Bronchial epithelial cell (primary cell): ENCODE data around the gene TEX22. TPM values are rescaled to one million over a fixed set of nuclear protein-coding genes. Genes with fewer than 3 reads are reported as not detected.

ENCODE experiments used
- DNase-seq: peaks from one replicate; pipeline ENCODE4 v3.0.0-alpha.2; 2010; ENCODE audit warnings: low read depth
- FAIRE-seq: peaks from 2 replicates; lab custom pipeline; 2011; peaks lifted over from hg19 to GRCh38; lab: Jason Lieb, UNC
- H3K27me3 ChIP-seq: 2 replicates; pipeline ENCODE4 v1.5.1; 2011; ENCODE audit warnings: low read length; ENCODE audit not compliant: control insufficient read depth, insufficient read depth
- H3K36me3 ChIP-seq: 2 replicates; pipeline ENCODE4 v1.5.1; 2011; ENCODE audit warnings: low read length; ENCODE audit not compliant: control insufficient read depth, insufficient read depth
- H3K4me3 ChIP-seq: 2 replicates; pipeline ENCODE4 v1.5.1; 2011; ENCODE audit warnings: mild to moderate bottlenecking, low read depth, low read length, control low read depth
- CTCF ChIP-seq: IDR thresholded peaks from 2 replicates; pipeline ENCODE4 v1.5.1; 2011; ENCODE audit warnings: mild to moderate bottlenecking, moderate library complexity, low read length, control low read depth, inconsistent platforms; ENCODE audit not compliant: insufficient read depth, severe bottlenecking
- total RNA-seq: library from RNA; depleted of rRNA; stranded (reverse); fragments of >200 nt; gene quantifications from 2 replicates; pipeline ENCODE4 v1.2.1, GENCODE V29; 2014

The TEX22 gene
- total RNA-seq, 1 donor from 2014 or later, result 1.8 TPM

- peaks cover 17% of the 10 kb centered on the region for H3K36me3 ChIP-seq
- FAIRE-seq (no peak), DNase-seq (no peak)
- H3K4me3 ChIP-seq, result no peak overlapping the region
- H3K27me3 ChIP-seq, result no peaks in the 10 kb centered on the region
- no peak for TF ChIP-seq CTCF
These were observed 13.6 kb upstream of the TEX22 start for GRCh38 chr14:105384605-105385321.

- Histone ChIP-seq H3K36me3 (peaks cover 14% of the 10 kb centered on the region), H3K4me3 (no peak overlapping the region), H3K27me3 (no peaks in the 10 kb centered on the region)
- TF ChIP-seq CTCF, result no peak
- FAIRE-seq (no peak), DNase-seq (no peak)
These were observed 13.1 kb upstream of the TEX22 start for GRCh38 chr14:105385322-105385637.

DNA sequence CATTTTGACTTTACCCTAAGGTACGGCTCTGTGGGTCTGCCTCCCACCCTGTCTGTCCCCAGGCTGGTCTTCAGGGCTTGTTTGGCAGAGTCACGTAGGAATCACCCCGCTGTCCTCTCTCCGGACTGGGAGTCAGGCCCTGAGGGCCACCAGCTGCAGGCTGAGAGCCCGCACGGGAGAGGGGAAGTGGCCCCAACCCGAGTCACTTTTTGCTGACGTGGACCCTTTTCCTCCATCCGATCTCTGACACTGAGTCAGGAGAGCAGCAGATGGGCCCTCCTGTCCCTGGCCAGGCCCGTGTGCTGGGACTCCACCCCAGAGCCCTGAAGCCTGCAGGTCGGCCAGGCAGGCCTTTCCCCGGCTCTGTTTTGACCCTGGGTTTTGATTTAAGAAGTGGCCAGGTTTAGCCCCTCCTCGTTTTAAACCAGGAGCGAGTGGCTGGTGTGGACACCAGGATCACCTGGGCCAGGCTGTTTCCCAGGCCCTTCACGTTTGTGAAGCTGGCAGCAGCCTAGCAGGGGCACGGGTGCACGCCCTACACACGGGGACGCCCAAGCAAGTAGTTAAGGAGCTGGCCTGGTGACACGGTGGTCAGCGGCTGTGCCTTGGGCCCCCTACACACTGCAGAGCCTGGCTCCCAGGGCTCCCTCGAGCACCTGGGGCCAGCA is 12.5 kb upstream of the TEX22 start:
- no peak for TF ChIP-seq CTCF
- peaks cover 14% of the 10 kb centered on the region for H3K36me3 ChIP-seq
- FAIRE-seq, result no peak

GRCh38 chr14:105386581-105387529 is 11.5 kb upstream of the TEX22 start:
- FAIRE-seq, result no peak

More for the DNA sequence above, 12.5 kb upstream of the TEX22 start:
- H3K27me3 ChIP-seq, result no peaks in the 10 kb centered on the region
- DNase-seq, result no peak
- no peak overlapping the region for H3K4me3 ChIP-seq

DNA sequence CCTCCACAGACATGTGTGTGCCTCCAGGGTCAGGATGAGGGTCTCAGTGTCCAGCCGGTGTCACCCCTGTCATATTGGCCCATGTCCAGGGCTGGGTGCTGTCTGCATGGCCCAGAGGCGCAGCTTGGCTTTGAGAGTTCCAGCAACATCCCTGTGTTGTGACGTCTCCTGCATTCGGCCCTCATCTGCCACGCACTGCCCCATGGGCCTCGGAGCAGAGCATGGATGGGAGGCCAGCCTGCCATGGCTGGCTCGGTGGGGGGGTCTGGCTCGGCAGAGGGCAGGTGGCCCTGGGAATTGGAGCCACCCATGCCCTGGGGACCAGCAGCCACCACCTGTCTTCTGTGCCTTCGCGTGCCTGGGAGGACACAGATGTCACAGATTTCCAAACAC is 10.8 kb upstream of the TEX22 start:
- no peaks in the 10 kb centered on the region for H3K27me3 ChIP-seq
- no peak overlapping the region for H3K4me3 ChIP-seq
- DNase-seq (no peak), FAIRE-seq (no peak)
- H3K36me3 ChIP-seq, result peaks cover 12% of the 10 kb centered on the region
- TF ChIP-seq CTCF, result no peak

More at GRCh38 chr14:105386581-105387529, 11.5 kb upstream of the TEX22 start:
- DNase-seq, result no peak
- Histone ChIP-seq H3K27me3 (no peaks in the 10 kb centered on the region), H3K4me3 (no peak overlapping the region), H3K36me3 (peaks cover 14% of the 10 kb centered on the region)
- TF ChIP-seq CTCF, result no peak
